ENCODE measurements around the gene PDPR. TPM values are rescaled to one million over a fixed set of nuclear protein-coding genes. Genes with fewer than 3 reads are reported as not detected.
"Not testable (repeated sequence)": the region's sequence is repeated elsewhere in the genome, so short reads cannot be mapped to it uniquely, and the experiment has no call there.

The PDPR gene
- total RNA-seq, 2 donors from 2014 or later, result 19.3 to 26.4 TPM

DNA sequence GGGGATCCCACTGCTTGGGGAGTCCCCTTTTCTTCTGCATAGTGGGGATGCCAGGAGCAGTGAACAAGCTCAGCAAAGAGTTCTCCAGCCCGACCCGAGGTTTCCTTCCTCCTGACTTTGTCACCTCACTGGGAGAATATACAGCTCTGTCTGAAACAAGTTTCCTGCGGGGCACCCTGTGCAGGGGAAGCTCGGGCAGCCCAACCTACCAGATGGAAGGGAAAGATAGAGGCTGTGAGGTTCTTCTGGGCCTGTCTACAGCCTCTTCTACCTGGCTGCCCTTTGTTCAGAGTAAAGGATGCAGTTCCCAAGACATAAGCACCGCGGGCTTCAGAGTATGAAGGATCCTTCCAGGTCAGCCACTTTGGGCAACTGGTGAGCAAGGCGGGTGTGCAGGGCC lies 83.5 kb downstream of the PDPR start:
- not testable (repeated sequence) for H3K9me3 ChIP-seq; H3K27ac ChIP-seq; H3K27me3 ChIP-seq; H3K4me1 ChIP-seq; DNase-seq (ENCODE audit: low spot score); H3K36me3 ChIP-seq; H3K4me3 ChIP-seq

DNA sequence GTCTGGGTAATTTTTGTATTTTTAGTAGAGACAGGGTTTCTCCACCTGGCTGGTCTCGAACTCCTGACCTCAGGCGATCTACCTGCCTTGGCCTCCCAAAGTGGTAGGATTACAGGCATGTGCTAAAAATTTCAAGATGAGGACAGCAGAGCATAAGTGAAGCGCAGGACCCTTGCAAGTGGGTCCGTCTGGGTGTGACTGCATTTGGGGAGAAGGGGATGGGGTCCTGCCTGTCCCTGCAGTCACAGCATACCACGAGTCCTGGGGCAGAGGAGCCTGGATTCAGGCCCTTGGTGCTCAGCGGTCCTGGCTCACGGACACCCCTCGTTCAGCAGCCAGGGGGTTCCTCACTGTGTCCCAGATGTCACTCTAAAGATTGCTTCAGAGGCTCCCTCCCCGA lies 84.1 kb downstream of the PDPR start:
- H3K36me3 ChIP-seq; H3K4me3 ChIP-seq; H3K9me3 ChIP-seq; DNase-seq (ENCODE audit: low spot score); H3K4me1 ChIP-seq; H3K27ac ChIP-seq; H3K27me3 ChIP-seq: not testable (repeated sequence)

DNA sequence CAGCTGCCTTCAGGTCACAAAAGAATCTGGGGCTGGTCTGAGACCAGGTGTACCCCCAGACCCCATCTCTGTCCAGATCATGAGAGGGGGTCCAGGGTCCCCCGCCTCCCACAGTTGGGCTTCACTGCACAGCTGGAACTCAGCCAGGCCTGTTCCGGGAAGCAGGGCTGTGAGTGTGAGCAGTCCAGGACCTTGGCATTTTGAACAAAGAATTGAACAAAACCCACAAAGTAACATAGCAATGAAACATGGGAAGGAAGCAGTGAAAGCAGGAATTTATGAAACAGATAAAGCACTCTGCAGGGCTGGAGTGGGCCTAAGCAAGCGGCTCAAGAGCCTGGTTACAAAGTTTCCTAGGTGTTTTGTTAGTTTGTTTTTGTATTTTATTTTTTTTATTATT lies 84.5 kb downstream of the PDPR start:
- not testable (repeated sequence) for H3K27me3 ChIP-seq; H3K36me3 ChIP-seq; H3K9me3 ChIP-seq; H3K4me3 ChIP-seq; H3K27ac ChIP-seq; DNase-seq (ENCODE audit: low spot score); H3K4me1 ChIP-seq

DNA sequence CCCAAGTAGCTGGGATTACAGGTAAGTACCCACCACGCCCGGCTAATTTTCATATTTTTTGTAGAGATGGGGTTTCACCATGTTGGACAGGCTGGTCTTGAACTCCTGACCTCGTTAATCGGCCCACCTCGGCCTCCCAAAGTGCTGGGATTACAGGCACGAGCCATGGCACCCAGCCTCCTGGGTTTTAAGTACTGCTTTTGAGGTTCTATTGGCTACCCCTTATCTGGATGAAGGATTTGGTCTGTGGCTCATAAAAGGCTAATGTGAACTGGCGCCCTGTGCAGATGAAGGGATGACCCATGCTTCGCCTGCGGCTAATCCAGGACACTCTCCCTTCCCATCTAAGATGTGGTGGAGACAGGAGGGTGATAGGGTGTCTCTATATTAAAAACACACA lies 85.0 kb downstream of the PDPR start:
- not testable (repeated sequence) for DNase-seq (ENCODE audit: low spot score); H3K4me3 ChIP-seq; H3K9me3 ChIP-seq; H3K36me3 ChIP-seq; H3K4me1 ChIP-seq; H3K27me3 ChIP-seq; H3K27ac ChIP-seq

DNA sequence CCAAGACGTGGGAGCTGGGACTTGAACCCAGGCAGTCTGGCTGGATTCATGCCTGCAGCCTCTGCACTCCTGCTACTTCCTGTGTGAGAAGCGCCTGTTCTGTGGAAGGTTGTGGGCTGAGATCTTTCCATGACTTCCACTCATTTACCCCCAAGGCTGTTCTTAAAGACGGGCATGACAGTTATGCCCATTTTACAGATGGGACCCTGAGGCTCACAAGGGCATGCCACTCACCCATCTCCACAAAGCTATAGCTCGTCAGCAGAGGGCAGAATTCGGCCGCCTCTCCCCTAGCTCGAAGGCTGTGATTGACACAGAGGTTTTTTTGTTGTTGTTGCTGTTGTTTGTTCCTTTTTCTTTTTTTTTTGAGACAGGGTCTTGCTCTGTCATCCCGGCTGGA lies 85.9 kb downstream of the PDPR start:
- H3K9me3 ChIP-seq; H3K27ac ChIP-seq; H3K27me3 ChIP-seq; H3K4me1 ChIP-seq; DNase-seq (ENCODE audit: low spot score); H3K36me3 ChIP-seq; H3K4me3 ChIP-seq: not testable (repeated sequence)

DNA sequence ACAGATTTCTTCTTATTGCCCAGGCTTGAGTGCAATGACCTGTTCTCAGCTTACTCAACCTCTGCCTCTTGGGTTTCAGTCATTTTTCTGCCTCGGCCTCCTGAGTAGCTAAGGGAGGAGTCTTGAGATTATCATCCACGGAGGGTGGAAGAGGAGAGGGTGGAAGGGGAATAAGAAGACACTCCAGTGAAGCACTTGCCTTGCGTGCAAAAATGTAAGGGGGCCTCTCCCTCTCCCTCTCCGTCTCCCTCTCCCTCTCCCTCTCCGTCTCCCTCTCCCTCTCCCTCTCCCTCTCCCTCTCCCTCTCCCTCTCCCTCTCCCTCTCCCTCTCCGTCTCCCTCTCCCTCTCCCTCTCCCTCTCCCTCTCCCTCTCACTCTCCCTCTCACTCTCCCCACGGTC lies 89.4 kb downstream of the PDPR start:
- not testable (repeated sequence) for H3K36me3 ChIP-seq; H3K4me1 ChIP-seq; H3K27me3 ChIP-seq; H3K4me3 ChIP-seq; H3K9me3 ChIP-seq; H3K27ac ChIP-seq; DNase-seq (ENCODE audit: low spot score)

DNA sequence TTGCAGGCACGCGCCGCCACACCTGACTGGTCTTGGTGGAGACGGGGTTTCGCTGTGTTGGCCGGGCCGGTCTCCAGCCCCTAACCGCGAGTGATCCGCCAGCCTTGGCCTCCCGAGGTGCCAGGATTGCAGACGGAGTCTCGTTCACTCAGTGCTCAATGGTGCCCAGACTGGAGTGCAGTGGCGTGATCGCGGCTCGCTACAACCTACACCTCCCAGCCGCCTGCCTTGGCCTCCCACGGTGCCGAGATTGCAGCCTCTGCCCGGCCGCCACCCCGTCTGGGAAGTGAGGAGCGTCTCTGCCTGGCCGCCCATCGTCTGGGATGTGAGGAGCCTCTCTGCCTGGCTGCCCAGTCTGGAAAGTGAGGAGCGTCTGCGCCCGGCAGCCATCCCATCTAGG lies 89.9 kb downstream of the PDPR start:
- H3K4me3 ChIP-seq; H3K27ac ChIP-seq; DNase-seq (ENCODE audit: low spot score); H3K27me3 ChIP-seq; H3K36me3 ChIP-seq; H3K9me3 ChIP-seq; H3K4me1 ChIP-seq: not testable (repeated sequence)

DNA sequence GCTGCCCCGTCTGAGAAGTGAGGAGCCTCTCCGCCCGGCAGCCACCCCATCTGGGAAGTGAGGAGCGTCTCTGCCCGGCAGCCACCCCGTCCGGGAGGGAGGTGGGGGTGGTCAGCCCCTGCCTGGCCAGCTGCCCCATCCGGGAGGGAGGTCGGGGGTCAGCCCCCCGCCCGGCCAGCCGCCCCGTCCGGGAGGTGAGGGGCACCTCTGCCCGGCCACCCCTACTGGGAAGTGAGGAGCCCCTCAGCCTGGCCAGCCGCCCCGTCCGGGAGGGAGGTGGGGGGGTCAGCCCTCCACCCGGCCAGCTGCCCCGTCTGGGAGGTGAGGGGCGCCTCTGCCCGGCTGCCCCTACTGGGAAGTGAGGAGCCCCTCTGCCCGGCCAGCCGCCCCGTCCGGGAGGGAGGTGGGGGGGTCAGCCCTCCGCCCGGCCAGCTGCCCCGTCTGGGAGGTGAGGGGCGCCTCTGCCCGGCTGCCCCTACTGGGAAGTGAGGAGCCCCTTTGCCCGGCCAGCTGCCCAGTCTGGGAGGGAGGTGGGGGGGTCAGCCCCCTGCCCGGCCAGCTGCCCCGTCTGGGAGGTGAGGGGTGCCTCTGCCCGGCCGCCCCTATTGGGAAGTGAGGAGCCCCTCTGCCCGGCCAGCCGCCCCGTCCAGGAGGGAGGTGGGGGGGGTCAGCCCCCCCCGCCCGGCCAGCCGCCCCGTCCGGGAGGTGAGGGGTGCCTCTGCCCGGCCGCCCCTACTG lies 90.7 kb downstream of the PDPR start:
- H3K27me3 ChIP-seq; H3K4me1 ChIP-seq; H3K36me3 ChIP-seq; H3K9me3 ChIP-seq; H3K27ac ChIP-seq; H3K4me3 ChIP-seq; DNase-seq (ENCODE audit: low spot score): not testable (repeated sequence)

DNA sequence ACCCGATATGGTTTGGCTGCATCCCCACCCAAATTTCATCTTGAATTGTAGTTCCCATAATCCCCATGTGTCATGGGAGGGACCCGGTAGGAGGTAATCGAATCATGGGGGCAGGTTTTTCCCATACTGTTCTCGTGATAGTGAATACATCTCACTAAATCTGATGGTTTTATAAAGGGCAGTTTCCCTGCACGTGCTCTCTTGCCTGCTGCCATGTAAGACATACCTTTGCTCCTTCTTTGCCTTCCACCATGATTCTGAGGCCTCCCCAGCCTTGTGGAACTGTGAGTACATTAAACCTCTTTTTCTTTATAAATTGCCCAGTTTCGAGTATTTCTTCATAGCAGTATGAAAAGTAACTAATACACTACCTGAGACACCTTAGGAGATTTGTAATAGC lies 92.2 kb downstream of the PDPR start:
- not testable (repeated sequence) for H3K9me3 ChIP-seq; H3K4me1 ChIP-seq; H3K27me3 ChIP-seq; H3K36me3 ChIP-seq; H3K4me3 ChIP-seq; DNase-seq (ENCODE audit: low spot score); H3K27ac ChIP-seq

Other genes with a start within 250 kb of the PDPR start
- under 1 TPM in 1 of 2 donors, not detected in 1; 0.47 TPM for gene CLEC18A, start 163.0 kb upstream of the PDPR start, total RNA-seq
- gene CLEC18C, start 59.5 kb downstream of the PDPR start, total RNA-seq, result not detected
- 10 to 100 TPM; 11.2 to 15.2 TPM for gene EXOSC6, start 137.6 kb downstream of the PDPR start, total RNA-seq
- gene AARS1, start 175.2 kb downstream of the PDPR start, total RNA-seq, result 10 to 100 TPM; 54.0 to 56.8 TPM
- gene DDX19B, start 184.9 kb downstream of the PDPR start, total RNA-seq, result 10 to 100 TPM; 20.8 to 21.6 TPM
- 10 to 100 TPM; 23.3 to 24.9 TPM for gene DDX19A, start 232.6 kb downstream of the PDPR start, total RNA-seq

Data from right atrium auricular region (tissue), 2 donors.